ENCODE results near the gene COPE. TPM values are rescaled to one million over a fixed set of nuclear protein-coding genes. Genes with fewer than 3 reads are reported as not detected.

Gene COPE
- total RNA-seq, 1 donor from 2014 or later = 171 TPM

DNA sequence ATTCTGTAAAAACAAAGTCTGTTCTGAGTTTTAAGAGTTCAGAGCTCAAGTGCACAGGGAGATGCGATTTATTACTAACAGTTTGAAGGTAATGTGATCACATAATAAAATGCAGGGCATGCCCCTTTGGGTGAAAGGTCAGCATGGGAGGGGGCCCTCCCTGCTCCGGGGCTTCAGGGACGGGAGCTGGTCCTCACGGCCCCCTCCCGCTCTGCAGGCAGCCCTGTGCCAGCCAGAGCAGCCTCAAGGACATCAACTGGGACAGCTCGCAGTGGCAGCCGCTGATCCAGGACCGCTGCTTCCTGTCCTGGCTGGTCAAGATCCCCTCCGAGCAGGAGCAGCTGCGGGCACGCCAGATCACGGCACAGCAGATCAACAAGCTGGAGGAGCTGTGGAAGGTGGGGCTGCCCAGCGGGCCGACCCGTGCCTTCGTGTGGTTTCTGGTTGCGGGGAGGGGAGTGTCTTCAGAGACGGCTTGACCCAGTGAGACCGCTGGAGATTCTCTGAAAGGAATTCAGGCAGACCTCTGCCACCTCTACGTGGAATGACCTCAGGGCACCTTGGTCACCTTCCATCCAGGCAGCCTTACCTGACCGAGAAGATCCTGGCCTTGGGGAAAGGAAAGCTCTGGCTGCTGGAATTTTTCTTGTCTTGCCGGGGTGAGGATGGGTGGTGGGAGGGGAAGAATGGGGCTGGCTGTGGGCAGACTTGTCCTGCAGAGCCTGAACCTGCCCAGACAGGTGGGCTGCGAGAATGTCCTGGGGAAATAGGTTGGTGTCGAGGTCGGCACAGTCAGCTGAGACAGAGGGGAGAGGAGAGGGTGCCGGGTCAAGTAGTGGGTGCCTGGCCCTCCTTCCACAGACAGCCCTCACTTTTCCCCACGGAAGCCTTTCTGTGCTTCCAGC is 68.5 kb downstream of the COPE start:
- H3K27ac Mint-ChIP-seq = no peak overlapping the region
- H3K4me3 Mint-ChIP-seq = peak overlapping the region; percentile 49
- peaks cover 50% of the 10 kb centered on the region for H3K4me1 Mint-ChIP-seq (ENCODE audit: unreplicated experiment)
- peaks cover 7% of the 10 kb centered on the region for H3K36me3 Mint-ChIP-seq
- no peak for DNase-seq (ENCODE audit: extremely low spot score, unreplicated experiment)
- H3K9me3 Mint-ChIP-seq = no peaks in the 10 kb centered on the region
- H3K27me3 Mint-ChIP-seq = no peaks in the 10 kb centered on the region
- TF ChIP-seq, protein P1, sequence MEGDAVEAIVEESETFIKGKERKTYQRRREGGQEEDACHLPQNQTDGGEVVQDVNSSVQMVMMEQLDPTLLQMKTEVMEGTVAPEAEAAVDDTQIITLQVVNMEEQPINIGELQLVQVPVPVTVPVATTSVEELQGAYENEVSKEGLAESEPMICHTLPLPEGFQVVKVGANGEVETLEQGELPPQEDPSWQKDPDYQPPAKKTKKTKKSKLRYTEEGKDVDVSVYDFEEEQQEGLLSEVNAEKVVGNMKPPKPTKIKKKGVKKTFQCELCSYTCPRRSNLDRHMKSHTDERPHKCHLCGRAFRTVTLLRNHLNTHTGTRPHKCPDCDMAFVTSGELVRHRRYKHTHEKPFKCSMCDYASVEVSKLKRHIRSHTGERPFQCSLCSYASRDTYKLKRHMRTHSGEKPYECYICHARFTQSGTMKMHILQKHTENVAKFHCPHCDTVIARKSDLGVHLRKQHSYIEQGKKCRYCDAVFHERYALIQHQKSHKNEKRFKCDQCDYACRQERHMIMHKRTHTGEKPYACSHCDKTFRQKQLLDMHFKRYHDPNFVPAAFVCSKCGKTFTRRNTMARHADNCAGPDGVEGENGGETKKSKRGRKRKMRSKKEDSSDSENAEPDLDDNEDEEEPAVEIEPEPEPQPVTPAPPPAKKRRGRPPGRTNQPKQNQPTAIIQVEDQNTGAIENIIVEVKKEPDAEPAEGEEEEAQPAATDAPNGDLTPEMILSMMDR (conservative IDR thresholded peaks at IDR 0.05) = no peak

DNA sequence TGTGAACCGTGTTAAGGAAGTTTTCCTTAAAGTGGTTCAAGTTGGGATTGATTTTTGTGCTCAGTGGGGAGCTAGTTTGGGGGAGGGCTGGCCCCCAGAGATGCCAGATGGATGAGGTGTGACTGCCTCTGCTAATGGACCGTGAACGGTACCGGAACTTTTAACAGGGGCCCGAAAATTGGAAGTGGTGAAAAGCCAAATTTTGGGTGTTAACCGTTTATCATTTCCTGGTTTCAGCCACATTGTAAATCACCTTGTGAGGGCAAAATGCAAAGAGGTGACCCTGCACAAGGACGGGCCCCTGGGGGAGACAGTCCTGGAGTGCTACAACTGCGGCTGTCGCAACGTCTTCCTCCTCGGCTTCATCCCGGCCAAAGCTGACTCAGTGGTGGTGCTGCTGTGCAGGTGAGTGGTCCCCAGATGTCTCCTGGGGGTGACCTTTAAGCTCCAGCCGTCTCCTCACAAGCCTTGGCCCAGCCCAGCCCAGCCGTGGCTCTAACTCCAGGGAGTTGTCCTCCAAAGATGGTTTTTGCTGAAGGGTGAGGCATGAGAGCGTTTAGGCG is 69.3 kb downstream of the COPE start:
- TF ChIP-seq, protein P1 (conservative IDR thresholded peaks at IDR 0.05) = no peak
- H3K27ac Mint-ChIP-seq = peak overlapping the region; percentile 71
- H3K36me3 Mint-ChIP-seq = peaks cover 7% of the 10 kb centered on the region
- no peak for DNase-seq (ENCODE audit: extremely low spot score, unreplicated experiment)
- H3K27me3 Mint-ChIP-seq = no peaks in the 10 kb centered on the region
- peaks cover 55% of the 10 kb centered on the region for H3K4me1 Mint-ChIP-seq (ENCODE audit: unreplicated experiment)
- H3K9me3 Mint-ChIP-seq = no peaks in the 10 kb centered on the region
- peak overlapping the region; percentile 65 for H3K4me3 Mint-ChIP-seq

Other genes with a start within 250 kb of the COPE start
- 14.2 and 20.2 TPM in 2 replicates for gene CRTC1, start 235.7 kb downstream of the COPE start, total RNA-seq (ENCODE audit: low replicate concordance)
- 0.12 and 0.43 TPM in 2 replicates for gene COMP, start 128.1 kb downstream of the COPE start, total RNA-seq (ENCODE audit: low replicate concordance)
- gene UPF1, start 87.4 kb downstream of the COPE start, total RNA-seq (ENCODE audit: low replicate concordance) = 72.1 and 76.5 TPM in 2 replicates
- gene CERS1, start 23.2 kb downstream of the COPE start, total RNA-seq (ENCODE audit: low replicate concordance) = 6.4 and 14.8 TPM in 2 replicates
- 58.3 and 58.5 TPM in 2 replicates for gene DDX49, start 328 bp upstream of the COPE start, total RNA-seq (ENCODE audit: low replicate concordance)
- gene HOMER3, start 21.8 kb upstream of the COPE start, total RNA-seq (ENCODE audit: low replicate concordance) = 20.8 and 38.6 TPM in 2 replicates
- gene SUGP2, start 114.1 kb upstream of the COPE start, total RNA-seq (ENCODE audit: low replicate concordance) = 58.6 and 123 TPM in 2 replicates
- gene ARMC6, start 114.2 kb upstream of the COPE start, total RNA-seq (ENCODE audit: low replicate concordance) = 28.2 and 34.6 TPM in 2 replicates
- gene SLC25A42, start 144.6 kb upstream of the COPE start, total RNA-seq (ENCODE audit: low replicate concordance) = 10.0 and 13.4 TPM in 2 replicates
- 29.1 and 45.2 TPM in 2 replicates for gene TMEM161A, start 219.1 kb upstream of the COPE start, total RNA-seq (ENCODE audit: low replicate concordance)